Measurements from ENCODE around the gene CP.

Gene CP

GRCh38 chr3:149179220-149179619 is 42.4 kb downstream of the CP start:
- no peak for DNase-seq

- no peak for DNase-seq
Measured at GRCh38 chr3:149177122-149177521, 44.5 kb downstream of the CP start.

- no peak for DNase-seq
Measured at GRCh38 chr3:149174901-149175300, 46.7 kb downstream of the CP start.

GRCh38 chr3:149170672-149171071 is 51.0 kb downstream of the CP start:
- no peak for DNase-seq

GRCh38 chr3:149167898-149168297 is 53.7 kb downstream of the CP start:
- no peak for DNase-seq

GRCh38 chr3:149163066-149163465 is 58.6 kb downstream of the CP start:
- no peak for DNase-seq

GRCh38 chr3:149162007-149162406 is 59.6 kb downstream of the CP start:
- no peak for DNase-seq

- no peak for DNase-seq
Measured at GRCh38 chr3:149160754-149161300, 60.8 kb downstream of the CP start.

- DNase-seq: no peak
Measured at GRCh38 chr3:149153402-149153801, 68.2 kb downstream of the CP start.

- DNase-seq: peak in 1 of 2 experiments; percentile 17
Measured at GRCh38 chr3:149152420-149152819, 69.2 kb downstream of the CP start.

GRCh38 chr3:149151843-149152242 is 69.8 kb downstream of the CP start:
- no peak for DNase-seq

GRCh38 chr3:149150436-149150835 is 71.2 kb downstream of the CP start:
- DNase-seq: no peak

GRCh38 chr3:149145974-149146373 is 75.7 kb downstream of the CP start:
- no peak for DNase-seq

GRCh38 chr3:149145356-149145755 is 76.3 kb downstream of the CP start:
- DNase-seq: no peak

GRCh38 chr3:149142682-149143081 is 78.9 kb downstream of the CP start:
- DNase-seq: no peak

- DNase-seq: no peak
Measured at GRCh38 chr3:149134575-149134974, 87.1 kb downstream of the CP start.

- no peak for DNase-seq
Measured at GRCh38 chr3:149131589-149131988, 90.0 kb downstream of the CP start.

- peak; percentile 83 to 85 for DNase-seq
Measured at GRCh38 chr3:149129326-149130205, 92.1 kb downstream of the CP start, which contains the start of gene HPS3. HPS3 (plus strand) TSS chr3:149129638; CDS start chr3:149129724, 86 bp downstream.

GRCh38 chr3:149128821-149129220 is 92.8 kb downstream of the CP start:
- DNase-seq: no peak

- no peak for DNase-seq
Measured at GRCh38 chr3:149122721-149123578, 98.7 kb downstream of the CP start.
